Esophagus squamous epithelium (tissue), 5 donors: ENCODE measurements around the gene ITIH5. TPM values are rescaled to one million over a fixed set of nuclear protein-coding genes. Genes with fewer than 3 reads are reported as not detected.
A peak's percentile ranks its signal among the peaks of the same experiment; 100 is the strongest.

ENCODE experiments used
- DNase-seq: peaks from one replicate; lab custom pipeline; 2025; lab: John Stamatoyannopoulos, UW
- H3K27ac ChIP-seq, 4 donors: fragments of 200-600 bp; sonication (generic); one replicate each; pipeline ENCODE4 v1.5.1; 2016 to 2019; ENCODE audit warnings: mild to moderate bottlenecking in 1 of 4
- H3K27me3 ChIP-seq, 4 donors: fragments of 200-600 bp; sonication (generic); 1 replicate in 3 of 4; 2 replicates in 1 of 4; pipeline versions ENCODE4 v1.5.1 to v1.6.0; 2017 to 2021; ENCODE audit warnings: antibody characterized with exemption in 1 of 4
- H3K36me3 ChIP-seq, 3 donors: fragments of 200-600 bp; sonication (generic); one replicate each; pipeline ENCODE4 v1.5.1; 2016 to 2019
- H3K4me1 ChIP-seq, 3 donors: fragments of 200-600 bp; sonication (generic); one replicate each; pipeline ENCODE4 v1.5.1; 2017 to 2019
- H3K4me3 ChIP-seq, 4 donors: fragments of 200-600 bp; sonication (generic); 1 replicate in 3 of 4; 2 replicates in 1 of 4; pipeline ENCODE4 v1.5.1; 2016 to 2019; ENCODE audit warnings: mild to moderate bottlenecking in 2 of 4, moderate library complexity in 1 of 4
- H3K9me3 ChIP-seq, 3 donors: fragments of 200-600 bp; sonication (generic); one replicate each; pipeline ENCODE4 v1.5.1; 2016 to 2019
- POLR2A ChIP-seq, 4 donors: fragments of 450-650 bp; IDR thresholded peaks; one replicate each; pipeline ENCODE4 v1.6.1; 2017; ENCODE audit warnings: antibody characterized with exemption in 4 of 4, mild to moderate bottlenecking in 4 of 4, moderate library complexity in 3 of 4
- whole genome bisulfite sequencing, 2 donors: methylation state at CpG; one replicate each; pipeline ENCODE4 v1.1.5; 2018; 5-methylcytosine and 5-hydroxymethylcytosine counted together
- intact Hi-C: fragments of 100-400 bp; cut with DNase I; formaldehyde crosslinking; loops from one replicate; pipeline ENCODE4 v1.15.0; 2022
- total RNA-seq, 4 donors: library from RNA; depleted of rRNA; stranded (reverse); fragments of >200 nt; gene quantifications; one replicate each; pipeline ENCODE4 v1.1.0, GENCODE V29; 2016
- TF ChIP-seq, protein P1 (sequence below), 6 experiments: fragments of 450-650 bp in 4 of 6; fragments of 200-600 bp in 2 of 6; sonication (generic) in 2 of 6; IDR thresholded peaks; one replicate each; pipeline ENCODE4 v1.5.1; 2016 to 2019; ENCODE audit warnings: antibody characterized with exemption in 6 of 6, mild to moderate bottlenecking in 4 of 6, moderate library complexity in 4 of 6
- donor health status: DM: yes; HTN: yes; CAD: no.

The ITIH5 gene
- total RNA-seq, 4 donors from 2014 or later: 2.2 to 21.4 (median 3.3) TPM

DNA sequence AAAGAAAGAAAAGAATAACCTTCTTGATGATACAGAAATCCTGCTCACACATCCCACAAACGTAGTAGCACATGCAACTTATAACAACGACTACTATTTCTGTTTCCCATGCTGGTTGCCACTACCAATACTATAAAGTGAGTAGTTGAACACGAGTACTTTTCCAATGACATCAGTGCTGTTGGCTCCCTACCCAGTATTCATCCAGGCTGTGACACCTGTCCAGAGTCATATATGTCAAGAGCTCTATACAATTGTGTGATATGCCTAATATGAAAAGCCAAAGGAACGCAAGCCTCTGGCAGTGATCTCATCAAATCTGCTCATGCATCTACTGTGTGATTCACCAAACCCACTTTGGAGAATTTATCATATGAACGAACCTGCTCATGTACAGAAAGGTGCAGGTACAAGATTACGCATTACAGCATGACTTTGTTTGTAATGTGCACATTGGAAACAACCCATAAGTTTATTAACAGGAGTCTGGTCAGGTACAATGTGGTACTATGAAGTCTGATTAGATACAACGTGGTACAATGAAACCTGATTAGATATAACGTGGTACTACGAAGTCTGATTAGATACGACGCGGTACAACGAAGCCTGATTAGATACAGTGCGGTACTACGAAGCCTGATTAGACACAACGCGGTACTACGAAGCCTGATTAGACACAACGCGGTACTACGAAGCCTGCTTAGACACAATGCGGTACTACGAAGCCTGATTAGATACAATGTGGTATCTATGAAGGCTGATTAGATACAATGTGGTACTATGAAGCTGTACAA, 5.8 kb upstream of the ITIH5 start:
- no peak for TF ChIP-seq POLR2A (IDR thresholded peaks at IDR 0.05)
- TF ChIP-seq, protein P1, sequence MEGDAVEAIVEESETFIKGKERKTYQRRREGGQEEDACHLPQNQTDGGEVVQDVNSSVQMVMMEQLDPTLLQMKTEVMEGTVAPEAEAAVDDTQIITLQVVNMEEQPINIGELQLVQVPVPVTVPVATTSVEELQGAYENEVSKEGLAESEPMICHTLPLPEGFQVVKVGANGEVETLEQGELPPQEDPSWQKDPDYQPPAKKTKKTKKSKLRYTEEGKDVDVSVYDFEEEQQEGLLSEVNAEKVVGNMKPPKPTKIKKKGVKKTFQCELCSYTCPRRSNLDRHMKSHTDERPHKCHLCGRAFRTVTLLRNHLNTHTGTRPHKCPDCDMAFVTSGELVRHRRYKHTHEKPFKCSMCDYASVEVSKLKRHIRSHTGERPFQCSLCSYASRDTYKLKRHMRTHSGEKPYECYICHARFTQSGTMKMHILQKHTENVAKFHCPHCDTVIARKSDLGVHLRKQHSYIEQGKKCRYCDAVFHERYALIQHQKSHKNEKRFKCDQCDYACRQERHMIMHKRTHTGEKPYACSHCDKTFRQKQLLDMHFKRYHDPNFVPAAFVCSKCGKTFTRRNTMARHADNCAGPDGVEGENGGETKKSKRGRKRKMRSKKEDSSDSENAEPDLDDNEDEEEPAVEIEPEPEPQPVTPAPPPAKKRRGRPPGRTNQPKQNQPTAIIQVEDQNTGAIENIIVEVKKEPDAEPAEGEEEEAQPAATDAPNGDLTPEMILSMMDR (IDR thresholded peaks at IDR 0.05): no peak
- Histone ChIP-seq H3K27ac (no peak overlapping the region), H3K4me1 (peaks cover 0 to 4% (median 3%) of the 10 kb centered on the region in 3 donors), H3K36me3 (no peaks in the 10 kb centered on the region), H3K27me3 (peaks cover 0 to 79% (median 0%) of the 10 kb centered on the region in 4 donors), H3K9me3 (no peaks in the 10 kb centered on the region), H3K4me3 (no peak overlapping the region)
- no peak for DNase-seq
- intact Hi-C loops: no loop called here
- 80 to 85% methylated on average over 23 of the region's 23 CpGs for WGBS, 2 donors

DNA sequence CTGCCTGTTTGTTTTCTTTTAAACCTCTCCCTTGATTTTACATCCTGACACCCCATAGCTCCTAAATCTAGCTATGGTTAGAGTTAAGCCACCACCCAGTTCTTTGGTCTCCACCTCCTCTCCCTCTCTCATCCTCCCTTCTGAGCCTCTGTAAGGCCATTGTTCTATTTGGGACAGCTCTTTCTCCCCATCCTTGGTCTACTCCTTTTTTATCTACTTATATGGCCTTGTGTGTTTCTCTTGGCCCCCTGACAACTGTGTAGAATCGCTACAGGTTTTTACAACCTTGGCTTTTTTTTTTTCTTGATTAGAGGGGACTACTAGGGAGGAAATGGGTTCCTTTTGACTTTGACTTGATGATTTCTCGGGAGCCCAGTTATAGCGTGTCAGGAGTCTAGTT, 3.4 kb upstream of the ITIH5 start:
- TF ChIP-seq, protein P1 (IDR thresholded peaks at IDR 0.05): no peak
- TF ChIP-seq POLR2A (IDR thresholded peaks at IDR 0.05): no peak
- no peak for DNase-seq
- Histone ChIP-seq H3K36me3 (no peaks in the 10 kb centered on the region), H3K4me3 (no peak overlapping the region), H3K9me3 (no peaks in the 10 kb centered on the region), H3K27ac (no peak overlapping the region), H3K27me3 (peaks cover 0 to 85% (median 0%) of the 10 kb centered on the region in 4 donors), H3K4me1 (peaks cover 3 to 22% (median 7%) of the 10 kb centered on the region in 3 donors)
- 85 to 90% methylated on average over 3 of the region's 3 CpGs for WGBS, 2 donors
- intact Hi-C loops: no loop called here

DNA sequence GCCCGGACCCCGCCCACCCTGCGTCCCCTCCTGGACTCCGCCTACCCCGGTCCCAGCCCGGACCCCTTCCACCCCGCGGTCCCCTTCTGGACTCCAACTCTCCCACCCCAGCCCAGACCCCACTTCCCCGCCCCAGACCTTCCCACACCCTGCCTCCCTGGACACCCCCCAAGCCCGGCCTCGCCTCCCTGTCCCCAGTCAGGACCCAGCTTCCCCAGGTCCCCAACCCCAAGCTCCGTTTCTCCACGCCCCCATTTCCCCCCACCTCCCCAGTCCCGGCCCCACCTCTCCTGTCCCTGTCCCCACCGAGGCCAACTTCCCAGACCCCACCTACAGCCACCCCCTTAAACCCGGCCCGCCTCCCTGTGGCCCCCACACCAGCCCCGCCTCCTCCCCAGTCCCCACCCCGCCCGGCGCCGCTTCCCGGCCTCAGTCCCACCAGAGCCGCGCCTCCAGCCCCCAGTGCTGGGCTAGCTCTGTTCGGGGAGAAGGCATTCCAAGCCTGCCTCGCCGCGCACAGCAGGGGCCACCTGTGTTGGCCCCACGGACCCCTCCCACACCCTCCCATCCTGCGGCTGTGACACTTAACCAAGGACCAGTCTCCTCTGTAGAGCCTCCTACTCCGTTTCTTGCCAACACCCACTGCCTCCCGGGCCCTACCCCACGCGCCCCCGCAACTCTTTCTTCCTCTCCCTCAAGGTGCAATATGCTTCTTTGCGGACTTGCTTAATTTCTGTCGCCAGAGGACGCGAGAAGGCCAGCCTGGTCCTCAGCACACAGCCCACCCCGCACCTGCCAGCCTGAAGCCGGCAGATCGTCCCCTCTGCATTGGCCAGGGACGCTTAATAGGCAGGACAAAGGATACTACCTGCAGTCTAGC, 736 bp upstream of the ITIH5 start:
- Histone ChIP-seq H3K36me3 (no peaks in the 10 kb centered on the region), H3K4me1 (peaks cover 3 to 29% (median 7%) of the 10 kb centered on the region in 3 donors), H3K4me3 (peak overlapping the region in 3 of 4 donors; percentile 42 to 86 (median 66)), H3K9me3 (no peaks in the 10 kb centered on the region), H3K27me3 (peaks cover 0 to 75% (median 0%) of the 10 kb centered on the region in 4 donors), H3K27ac (peak overlapping the region in 3 of 4 donors; percentile 65 to 82 (median 70))
- 2 to 5% methylated on average over 8 to 15 of the region's 44 CpGs for WGBS, 2 donors
- TF ChIP-seq, protein P1 (IDR thresholded peaks at IDR 0.05): no peak
- no peak for TF ChIP-seq POLR2A (IDR thresholded peaks at IDR 0.05)
- no peak for DNase-seq
- intact Hi-C loops: no loop called here

DNA sequence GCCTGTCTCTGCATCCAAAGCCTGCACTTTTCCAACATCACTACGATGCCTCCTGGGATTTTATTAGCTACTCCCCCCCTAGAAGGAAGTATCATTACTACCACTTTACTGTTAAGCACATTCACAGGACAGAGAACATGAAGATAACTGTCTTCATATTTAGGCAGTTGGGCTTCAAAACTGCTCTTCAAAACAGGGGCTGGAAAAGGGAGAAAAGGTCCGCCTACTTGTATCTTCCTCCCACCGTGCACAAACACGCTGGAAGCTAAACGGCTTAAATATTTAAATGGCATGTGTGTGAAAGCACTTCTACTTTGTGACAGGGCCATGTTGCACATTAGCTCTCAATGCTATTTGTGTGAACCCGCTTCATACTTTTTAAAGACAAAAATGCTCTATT, 999 bp downstream of the ITIH5 start:
- no peak for TF ChIP-seq POLR2A (IDR thresholded peaks at IDR 0.05)
- TF ChIP-seq, protein P1 (IDR thresholded peaks at IDR 0.05): no peak
- Histone ChIP-seq H3K4me1 (peaks cover 3 to 33% (median 7%) of the 10 kb centered on the region in 3 donors), H3K27me3 (peaks cover 0 to 74% (median 0%) of the 10 kb centered on the region in 4 donors), H3K4me3 (peak overlapping the region; percentile 43 to 86 (median 61)), H3K9me3 (no peaks in the 10 kb centered on the region), H3K36me3 (no peaks in the 10 kb centered on the region), H3K27ac (peak overlapping the region in 3 of 4 donors; percentile 61 to 75 (median 75))
- 8 to 17% methylated on average over 6 of the region's 6 CpGs for WGBS, 2 donors
- intact Hi-C loops: no loop called here
- no peak for DNase-seq
